ENCODE results near the gene NEK9. TPM values are rescaled to one million over a fixed set of nuclear protein-coding genes. Genes with fewer than 3 reads are reported as not detected.

NEK9 gene
- polyA plus RNA-seq, 1 experiment: 82.3 TPM

- H3K27ac ChIP-seq (ENCODE audit: low read depth, low read length): peak overlapping the region; percentile 49
- H3K27me3 ChIP-seq (ENCODE audit: control insufficient read depth, insufficient read depth, low read length): no peaks in the 10 kb centered on the region
- TF ChIP-seq CTCF (IDR thresholded peaks at IDR 0.05; ENCODE audit: low read depth, low read length): peak; percentile 54
- H3K4me3 ChIP-seq (ENCODE audit: low read depth, low read length): no peak overlapping the region
- CTCF ChIA-PET: interaction anchor here (0.6 to 0.8 kb wide), 2 partner anchors 21 to 87 kb away, joined by 3 to 4 read pairs; no protein-coding TSS in a partner anchor
- POLR2A ChIA-PET: interaction anchor here (0.6 kb wide), 1 partner anchor 35 kb away, joined by 3 read pairs; no protein-coding TSS in a partner anchor
- DNase-seq (ENCODE audit: low read depth, low spot score): no peak
- no peaks in the 10 kb centered on the region for H3K9me3 ChIP-seq (ENCODE audit: control insufficient read depth, insufficient read depth, low read length)
Measured at GRCh38 chr14:75147423-75148071, 20.7 kb upstream of the NEK9 start.

GRCh38 chr14:75144944-75145343, 18.1 kb upstream of the NEK9 start:
- Histone ChIP-seq H3K9me3 (ENCODE audit: control insufficient read depth, insufficient read depth, low read length) (no peaks in the 10 kb centered on the region), H3K4me3 (ENCODE audit: low read depth, low read length) (no peak overlapping the region), H3K27ac (ENCODE audit: low read depth, low read length) (no peak overlapping the region), H3K27me3 (ENCODE audit: control insufficient read depth, insufficient read depth, low read length) (no peaks in the 10 kb centered on the region)
- TF ChIP-seq CTCF (IDR thresholded peaks at IDR 0.05; ENCODE audit: low read depth, low read length): no peak
- CTCF ChIA-PET: interaction anchor here (0.7 to 1.0 kb wide), 2 partner anchors 152 to 155 kb away, joined by 3 to 10 read pairs; no protein-coding TSS in a partner anchor
- DNase-seq (ENCODE audit: low read depth, low spot score): no peak
- POLR2A ChIA-PET: no interaction called here

- DNase-seq (ENCODE audit: low read depth, low spot score): no peak
- no peaks in the 10 kb centered on the region for H3K9me3 ChIP-seq (ENCODE audit: control insufficient read depth, insufficient read depth, low read length)
- H3K4me3 ChIP-seq (ENCODE audit: low read depth, low read length): no peak overlapping the region
- no peak overlapping the region for H3K27ac ChIP-seq (ENCODE audit: low read depth, low read length)
- H3K27me3 ChIP-seq (ENCODE audit: control insufficient read depth, insufficient read depth, low read length): no peaks in the 10 kb centered on the region
- ChIA-PET POLR2A (interaction anchor here (0.5 to 0.7 kb wide), 2 partner anchors 33 to 127 kb away, joined by 3 read pairs; no protein-coding TSS in a partner anchor), CTCF (interaction anchor here (0.6 to 1.5 kb wide), 6 partner anchors 12 to 160 kb away, joined by 3 to 5 read pairs (median 4); no protein-coding TSS in a partner anchor)
- no peak for TF ChIP-seq CTCF (IDR thresholded peaks at IDR 0.05; ENCODE audit: low read depth, low read length)
Measured at GRCh38 chr14:75143761-75144527, 17.1 kb upstream of the NEK9 start.

GRCh38 chr14:75142494-75142893, 15.6 kb upstream of the NEK9 start:
- ChIA-PET POLR2A (no interaction called here), CTCF (interaction anchor here (1.9 to 2.3 kb wide), 2 partner anchors 153 to 161 kb away, joined by 5 to 9 read pairs; no protein-coding TSS in a partner anchor)
- TF ChIP-seq CTCF (IDR thresholded peaks at IDR 0.05; ENCODE audit: low read depth, low read length): no peak
- Histone ChIP-seq H3K9me3 (ENCODE audit: control insufficient read depth, insufficient read depth, low read length) (no peaks in the 10 kb centered on the region), H3K4me3 (ENCODE audit: low read depth, low read length) (no peak overlapping the region), H3K27ac (ENCODE audit: low read depth, low read length) (no peak overlapping the region), H3K27me3 (ENCODE audit: control insufficient read depth, insufficient read depth, low read length) (no peaks in the 10 kb centered on the region)
- DNase-seq (ENCODE audit: low read depth, low spot score): no peak

- ChIA-PET CTCF (interaction anchor here (0.9 to 2.3 kb wide), 8 partner anchors 12 to 161 kb away, joined by 3 to 9 read pairs (median 4); no protein-coding TSS in a partner anchor), POLR2A (no interaction called here)
- TF ChIP-seq CTCF (IDR thresholded peaks at IDR 0.05; ENCODE audit: low read depth, low read length): peak; percentile 62
- Histone ChIP-seq H3K4me3 (ENCODE audit: low read depth, low read length) (no peak overlapping the region), H3K27ac (ENCODE audit: low read depth, low read length) (no peak overlapping the region), H3K9me3 (ENCODE audit: control insufficient read depth, insufficient read depth, low read length) (no peaks in the 10 kb centered on the region), H3K27me3 (ENCODE audit: control insufficient read depth, insufficient read depth, low read length) (no peaks in the 10 kb centered on the region)
- DNase-seq (ENCODE audit: low read depth, low spot score): no peak
Measured at GRCh38 chr14:75141967-75142366, 15.1 kb upstream of the NEK9 start.
